A549 (cell line): ENCODE data around the gene ARL8B. TPM values are rescaled to one million over a fixed set of nuclear protein-coding genes. Genes with fewer than 3 reads are reported as not detected.
"Not testable (repeated sequence)": the region's sequence is repeated elsewhere in the genome, so short reads cannot be mapped to it uniquely, and the experiment has no call there.

Experiments used
- ATAC-seq, 2 experiments: fragments of 200-7000 bp in 1 of 2; fragments of >200 bp in 1 of 2; cut with Nextera tagmentation in 1 of 2; cut with Tn5 transposase in 1 of 2; 3 replicates each; pipeline versions ENCODE4 v1.8.0 to v1.9.1; 2018 to 2020; ENCODE audit warnings: mild to moderate bottlenecking in 1 of 2, moderate library complexity in 1 of 2
- CTCF ChIA-PET: fragments of 300-600 bp; sonication (Branson Sonifier 250); formaldehyde crosslinking; extraction: SDS; loops from one replicate; lab custom pipeline; 2021; ENCODE audit warnings: antibody characterized with exemption, inconsistent platforms; lab: Yijun Ruan, JAX
- POLR2A ChIA-PET: fragments of 350-600 bp; formaldehyde crosslinking; extraction: SDS; loops from one replicate; lab custom pipeline; 2021; ENCODE audit warnings: antibody characterized with exemption, inconsistent platforms; lab: Yijun Ruan, JAX
- DNase-seq, 2 experiments: peaks; one replicate each; pipeline versions ENCODE4 v3.0.0 to v3.0.0-alpha.2; 2011 to 2016; ENCODE audit warnings: low read depth in 1 of 2, low spot score in 1 of 2
- FAIRE-seq: peaks from 2 replicates; lab custom pipeline; 2011; peaks lifted over from hg19 to GRCh38; lab: Jason Lieb, UNC
- H3K27ac ChIP-seq, 2 experiments: fragments of >200 bp; sonication (Bioruptor Twin); formaldehyde crosslinking; 3 replicates each; pipeline ENCODE4 v1.5.1; 2016 to 2017
- H3K4me1 ChIP-seq: fragments of >200 bp; sonication (Bioruptor Twin); formaldehyde crosslinking; 3 replicates; pipeline ENCODE4 v1.6.1; 2016
- H3K4me2 ChIP-seq: fragments of >200 bp; sonication (Bioruptor Twin); formaldehyde crosslinking; 3 replicates; pipeline ENCODE4 v1.6.1; 2016
- H3K4me3 ChIP-seq: fragments of >200 bp; sonication (Bioruptor Twin); formaldehyde crosslinking; 3 replicates; pipeline ENCODE4 v1.5.1; 2016
- H3K9me3 ChIP-seq: fragments of >200 bp; sonication (Bioruptor Twin); formaldehyde crosslinking; 3 replicates; pipeline ENCODE4 v1.6.1; 2016
- ATOH8 ChIP-seq: fragments of 250-450 bp; sonication (Bioruptor Pico); IDR thresholded peaks from 2 replicates; pipeline ENCODE4 v1.5.0; 2020; ENCODE audit warnings: low read depth, mild to moderate bottlenecking, moderate library complexity
- BCL3 ChIP-seq: fragments of >200 bp; sonication (Bioruptor Twin); formaldehyde crosslinking; IDR thresholded peaks from 3 replicates; pipeline ENCODE4 v1.6.1; 2016
- CBX2 ChIP-seq: fragments of 200-600 bp; sonication (generic); IDR thresholded peaks from 2 replicates; pipeline ENCODE4 v1.6.1; 2016; ENCODE audit warnings: low read depth, mild to moderate bottlenecking, borderline replicate concordance
- EHF ChIP-seq: fragments of 250-450 bp; sonication (Bioruptor Pico); IDR thresholded peaks from 2 replicates; pipeline ENCODE4 v1.5.0; 2020; ENCODE audit warnings: mild to moderate bottlenecking
- ELK1 ChIP-seq: fragments of 150-350 bp; IDR thresholded peaks from 2 replicates; pipeline ENCODE4 v1.6.1; 2014; ENCODE audit warnings: low read depth, mild to moderate bottlenecking, low read length
- FOSB ChIP-seq: fragments of 250-450 bp; sonication (Bioruptor Pico); IDR thresholded peaks from 2 replicates; pipeline ENCODE4 v1.5.0; 2020; ENCODE audit warnings: mild to moderate bottlenecking, moderate library complexity
- FOXS1 ChIP-seq: fragments of 250-450 bp; sonication (Bioruptor Pico); IDR thresholded peaks from 2 replicates; pipeline ENCODE4 v1.5.0; 2020; ENCODE audit warnings: mild to moderate bottlenecking, moderate library complexity
- HDAC2 ChIP-seq: fragments of 200-600 bp; sonication (generic); IDR thresholded peaks from 2 replicates; pipeline ENCODE4 v1.6.1; 2016
- HMGXB4 ChIP-seq: fragments of 250-450 bp; sonication (Bioruptor Pico); IDR thresholded peaks from 2 replicates; pipeline ENCODE4 v1.5.0; 2021; ENCODE audit warnings: mild to moderate bottlenecking, moderate library complexity, borderline replicate concordance
- NFE2L2 ChIP-seq: fragments of 150-350 bp; conservative IDR thresholded peaks from 2 replicates; pipeline ENCODE4 v1.6.1; 2014; ENCODE audit warnings: low read length
- PHF8 ChIP-seq: fragments of 200-600 bp; sonication (generic); IDR thresholded peaks from 2 replicates; pipeline ENCODE4 v1.6.1; 2016; ENCODE audit warnings: low read depth, mild to moderate bottlenecking, antibody characterized with exemption, moderate library complexity, borderline replicate concordance
- RARB ChIP-seq: fragments of 250-450 bp; sonication (Bioruptor Pico); IDR thresholded peaks from 2 replicates; pipeline ENCODE4 v1.8.0; 2021; ENCODE audit warnings: mild to moderate bottlenecking, moderate library complexity
- RCOR1 ChIP-seq: fragments of 150-350 bp; IDR thresholded peaks from 2 replicates; pipeline ENCODE4 v1.6.1; 2014; ENCODE audit warnings: antibody characterized with exemption, low read length, low read depth
- TP53 ChIP-seq: fragments of 250-450 bp; sonication (Bioruptor Pico); IDR thresholded peaks from 2 replicates; pipeline ENCODE4 v1.5.0; 2021; ENCODE audit warnings: mild to moderate bottlenecking, moderate library complexity
- ZC3H11A ChIP-seq: fragments of 450-650 bp; IDR thresholded peaks from 2 replicates; pipeline ENCODE4 v1.6.1; 2014; ENCODE audit warnings: antibody characterized with exemption, mild to moderate bottlenecking
- WGBS: methylation state at CpG from one replicate; pipeline ENCODE4 v1.1.6; 2017; ENCODE audit errors: missing lambda C conversion rate; 5-methylcytosine and 5-hydroxymethylcytosine counted together
- polyA plus RNA-seq, 4 experiments: library from polyadenylated mRNA; depleted of rRNA in 3 of 4; stranded (reverse); fragments of >200 nt; fragmentation: RNase III in 1 of 4; extraction: RNeasy Plus Mini Kit Qiagen cat#74134 plus additional on column Dnase treatment in 1 of 4; gene quantifications; 2 replicates in 3 of 4; 3 replicates in 1 of 4; pipeline ENCODE4 v1.2.3, GENCODE V29; 2011 to 2017

ARL8B gene
- polyA plus RNA-seq, 2 of the 4 experiments (the other 2 are of a cell fraction), result 51.2 to 51.7 TPM

- no peak overlapping the region for H3K4me2 ChIP-seq
- H3K9me3 ChIP-seq, result no peaks in the 10 kb centered on the region
- no peak for ATAC-seq
- ChIA-PET POLR2A (no interaction called here), CTCF (no interaction called here)
- WGBS, result 69% methylated on average over 2 of the region's 2 CpGs
- TF ChIP-seq TP53 (no peak), ZC3H11A (no peak), FOSB (CRISPR knock-in tag) (no peak), FOXS1 (no peak), EHF (no peak), RCOR1 (no peak), ATOH8 (CRISPR knock-in tag) (no peak)
- no peak for DNase-seq
- peaks cover 5% of the 10 kb centered on the region; the same call in 1 of the 3 replicates for H3K4me1 ChIP-seq
- FAIRE-seq, result peak; percentile 7
- H3K4me3 ChIP-seq, result no peak overlapping the region
- no peak overlapping the region for H3K27ac ChIP-seq
Measured at GRCh38 chr3:5169807-5170206, 47.7 kb downstream of the ARL8B start.

- DNase-seq, result no peak
- no peak for FAIRE-seq
- TF ChIP-seq CBX2 (no peak), BCL3 (no peak), EHF (no peak), PHF8 (no peak), HMGXB4 (CRISPR knock-in tag) (no peak), HDAC2 (no peak), ELK1 (no peak), NFE2L2 (no peak)
- TF ChIP-seq, all 56 proteins: peak for 0
- no peak for ATAC-seq
- Histone ChIP-seq H3K9me3 (no peaks in the 10 kb centered on the region), H3K4me2 (no peak overlapping the region), H3K27ac (no peak overlapping the region), H3K4me1 (peaks cover 5% of the 10 kb centered on the region; the same call in 1 of the 3 replicates), H3K4me3 (no peak overlapping the region)
- CTCF ChIA-PET, result interaction anchor here (0.6 kb wide), 1 partner anchor 394 kb away, joined by 3 read pairs; no protein-coding TSS in a partner anchor
- WGBS, result 79% methylated on average over 5 of the region's 5 CpGs
- POLR2A ChIA-PET, result no interaction called here
Measured at GRCh38 chr3:5170975-5171374, 48.9 kb downstream of the ARL8B start.

GRCh38 chr3:5172018-5172417 is 49.9 kb downstream of the ARL8B start:
- POLR2A ChIA-PET, result interaction anchor here (1.2 kb wide), 1 partner anchor 10 kb away, joined by 3 read pairs; no protein-coding TSS in a partner anchor
- no peak for FAIRE-seq
- TF ChIP-seq RARB (CRISPR knock-in tag), result no peak
- DNase-seq, result no peak
- WGBS, result 92% methylated on average over 4 of the region's 4 CpGs
- no peak overlapping the region for H3K4me3 ChIP-seq
- no peak for ATAC-seq
- CTCF ChIA-PET, result interaction anchor here (0.7 kb wide), 1 partner anchor 145 kb away, joined by 3 read pairs; no protein-coding TSS in a partner anchor
- H3K4me2 ChIP-seq, result no peak overlapping the region
- H3K4me1 ChIP-seq, result peaks cover 5% of the 10 kb centered on the region; the same call in 1 of the 3 replicates
- no peaks in the 10 kb centered on the region for H3K9me3 ChIP-seq
- H3K27ac ChIP-seq, result no peak overlapping the region

GRCh38 chr3:5179036-5179435 is 56.9 kb downstream of the ARL8B start:
- H3K4me1 ChIP-seq, H3K4me3 ChIP-seq, POLR2A ChIA-PET, ATAC-seq, H3K9me3 ChIP-seq, H3K27ac ChIP-seq, H3K4me2 ChIP-seq, FAIRE-seq, DNase-seq: not testable (repeated sequence)
- CTCF ChIA-PET, result interaction anchor here (1.4 kb wide), 1 partner anchor 57 kb away, joined by 4 read pairs; no protein-coding TSS in a partner anchor
- 85% methylated on average over 2 of the region's 2 CpGs for WGBS
